Measurements from ENCODE around the gene PRXL2C. TPM values are rescaled to one million over a fixed set of nuclear protein-coding genes. Genes with fewer than 3 reads are reported as not detected.

The PRXL2C gene
- total RNA-seq, 1 donor from 2014 or later: 12.6 TPM

DNA sequence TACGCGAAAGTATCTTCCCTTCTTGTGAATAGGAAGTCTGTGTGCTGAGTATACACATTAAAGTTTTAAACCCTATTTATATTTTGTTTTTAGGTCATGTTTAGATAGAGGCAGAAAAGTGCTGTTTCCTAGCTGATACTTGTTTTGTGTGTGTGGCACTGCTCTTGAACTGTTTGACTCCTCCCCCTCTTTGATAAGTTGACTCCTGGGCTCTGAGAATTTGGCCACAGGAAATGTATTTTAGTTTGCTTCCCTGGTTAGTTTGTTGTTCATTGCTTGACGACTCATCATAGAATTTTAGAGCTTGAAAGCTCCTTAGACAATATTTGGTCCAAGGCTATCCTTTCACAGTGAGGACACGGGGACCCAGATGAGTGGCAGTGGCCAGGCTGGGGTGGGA lies 33.5 kb downstream of the PRXL2C start:
- H3K9ac ChIP-seq (ENCODE audit: low read length): no peak overlapping the region
- no peak overlapping the region for H3K4me3 ChIP-seq (ENCODE audit: insufficient read depth, low read depth, low read length)
- H3K4me1 ChIP-seq (ENCODE audit: insufficient read depth, low read length): peaks cover 8% of the 10 kb centered on the region
- Mint-ChIP-seq H3K27ac (ENCODE audit: unreplicated experiment) (peak overlapping the region; percentile 13), H3K27me3 (ENCODE audit: low read depth, unreplicated experiment) (no peaks in the 10 kb centered on the region), H3K36me3 (ENCODE audit: low read depth, unreplicated experiment) (no peaks in the 10 kb centered on the region), H3K4me1 (ENCODE audit: low read depth, unreplicated experiment) (peaks cover 23% of the 10 kb centered on the region), H3K4me3 (ENCODE audit: unreplicated experiment) (no peak overlapping the region), H3K9me3 (ENCODE audit: unreplicated experiment) (no peaks in the 10 kb centered on the region)
- no peak for DNase-seq (ENCODE audit: low read depth)
- no peaks in the 10 kb centered on the region for H3K27me3 ChIP-seq (ENCODE audit: insufficient read depth, low read length)
- H3K79me2 ChIP-seq (ENCODE audit: insufficient read depth, low read length): peaks cover 9% of the 10 kb centered on the region
- no peak overlapping the region for H3K27ac ChIP-seq (ENCODE audit: low read depth, low read length)
- H4K20me1 ChIP-seq (ENCODE audit: insufficient read depth, low read length): peaks cover 11% of the 10 kb centered on the region
- no peaks in the 10 kb centered on the region for H3K36me3 ChIP-seq (ENCODE audit: insufficient read depth, low read length)
- no peak for FAIRE-seq
- no peak for TF ChIP-seq EZH2 (IDR thresholded peaks at IDR 0.05; ENCODE audit: insufficient read depth, low read length)
- TF ChIP-seq, protein P1, sequence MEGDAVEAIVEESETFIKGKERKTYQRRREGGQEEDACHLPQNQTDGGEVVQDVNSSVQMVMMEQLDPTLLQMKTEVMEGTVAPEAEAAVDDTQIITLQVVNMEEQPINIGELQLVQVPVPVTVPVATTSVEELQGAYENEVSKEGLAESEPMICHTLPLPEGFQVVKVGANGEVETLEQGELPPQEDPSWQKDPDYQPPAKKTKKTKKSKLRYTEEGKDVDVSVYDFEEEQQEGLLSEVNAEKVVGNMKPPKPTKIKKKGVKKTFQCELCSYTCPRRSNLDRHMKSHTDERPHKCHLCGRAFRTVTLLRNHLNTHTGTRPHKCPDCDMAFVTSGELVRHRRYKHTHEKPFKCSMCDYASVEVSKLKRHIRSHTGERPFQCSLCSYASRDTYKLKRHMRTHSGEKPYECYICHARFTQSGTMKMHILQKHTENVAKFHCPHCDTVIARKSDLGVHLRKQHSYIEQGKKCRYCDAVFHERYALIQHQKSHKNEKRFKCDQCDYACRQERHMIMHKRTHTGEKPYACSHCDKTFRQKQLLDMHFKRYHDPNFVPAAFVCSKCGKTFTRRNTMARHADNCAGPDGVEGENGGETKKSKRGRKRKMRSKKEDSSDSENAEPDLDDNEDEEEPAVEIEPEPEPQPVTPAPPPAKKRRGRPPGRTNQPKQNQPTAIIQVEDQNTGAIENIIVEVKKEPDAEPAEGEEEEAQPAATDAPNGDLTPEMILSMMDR (IDR thresholded peaks at IDR 0.05; ENCODE audit: insufficient read depth, low read depth, low read length): no peak
- no peaks in the 10 kb centered on the region for H3K9me3 ChIP-seq (ENCODE audit: insufficient read depth, low read depth, low read length)
- H2AFZ ChIP-seq (ENCODE audit: low read depth, low read length): no peak overlapping the region
- no peak overlapping the region for H3K4me2 ChIP-seq (ENCODE audit: low read length)

GRCh38 chr9:96620832-96621269 lies 34.3 kb downstream of the PRXL2C start:
- Mint-ChIP-seq H3K27me3 (ENCODE audit: low read depth, unreplicated experiment) (no peaks in the 10 kb centered on the region), H3K27ac (ENCODE audit: unreplicated experiment) (peak overlapping the region; percentile 86)

GRCh38 chr9:96620181-96620514 lies 35.0 kb downstream of the PRXL2C start:
- Histone ChIP-seq H3K4me1 (ENCODE audit: insufficient read depth, low read length) (peaks cover 8% of the 10 kb centered on the region), H3K4me3 (ENCODE audit: insufficient read depth, low read depth, low read length) (peak overlapping the region; percentile 60), H3K9ac (ENCODE audit: low read length) (no peak overlapping the region), H2AFZ (ENCODE audit: low read depth, low read length) (peak overlapping the region; percentile 71), H3K36me3 (ENCODE audit: insufficient read depth, low read length) (no peaks in the 10 kb centered on the region), H4K20me1 (ENCODE audit: insufficient read depth, low read length) (peaks cover 18% of the 10 kb centered on the region), H3K27me3 (ENCODE audit: insufficient read depth, low read length) (no peaks in the 10 kb centered on the region), H3K9me3 (ENCODE audit: insufficient read depth, low read depth, low read length) (no peaks in the 10 kb centered on the region), H3K27ac (ENCODE audit: low read depth, low read length) (peak overlapping the region; percentile 54), H3K79me2 (ENCODE audit: insufficient read depth, low read length) (peaks cover 14% of the 10 kb centered on the region), H3K4me2 (ENCODE audit: low read length) (peak overlapping the region; percentile 84)
- no peaks in the 10 kb centered on the region for H3K27me3 Mint-ChIP-seq (ENCODE audit: low read depth, unreplicated experiment)
- FAIRE-seq (no peak), DNase-seq (ENCODE audit: low read depth) (no peak)
- no peak for TF ChIP-seq EZH2 (IDR thresholded peaks at IDR 0.05; ENCODE audit: insufficient read depth, low read length)
- TF ChIP-seq, protein P1 (IDR thresholded peaks at IDR 0.05; ENCODE audit: insufficient read depth, low read depth, low read length): no peak
- H3K27ac Mint-ChIP-seq (ENCODE audit: unreplicated experiment): peak overlapping the region; percentile 86
- H3K36me3 Mint-ChIP-seq (ENCODE audit: low read depth, unreplicated experiment): no peaks in the 10 kb centered on the region
- peak overlapping the region; percentile 91 for H3K4me3 Mint-ChIP-seq (ENCODE audit: unreplicated experiment)
- no peaks in the 10 kb centered on the region for H3K9me3 Mint-ChIP-seq (ENCODE audit: unreplicated experiment)
- peaks cover 25% of the 10 kb centered on the region for H3K4me1 Mint-ChIP-seq (ENCODE audit: low read depth, unreplicated experiment)

More at GRCh38 chr9:96620832-96621269, 34.3 kb downstream of the PRXL2C start:
- H3K9me3 ChIP-seq (ENCODE audit: insufficient read depth, low read depth, low read length): no peaks in the 10 kb centered on the region
- no peak overlapping the region for H3K27ac ChIP-seq (ENCODE audit: low read depth, low read length)
- H3K4me1 Mint-ChIP-seq (ENCODE audit: low read depth, unreplicated experiment): peaks cover 25% of the 10 kb centered on the region
- no peaks in the 10 kb centered on the region for H3K36me3 Mint-ChIP-seq (ENCODE audit: low read depth, unreplicated experiment)
- FAIRE-seq (no peak), DNase-seq (ENCODE audit: low read depth) (no peak)
- H3K27me3 ChIP-seq (ENCODE audit: insufficient read depth, low read length): no peaks in the 10 kb centered on the region
- peak overlapping the region; percentile 13 for H2AFZ ChIP-seq (ENCODE audit: low read depth, low read length)
- H3K9me3 Mint-ChIP-seq (ENCODE audit: unreplicated experiment): no peaks in the 10 kb centered on the region
- H3K4me3 Mint-ChIP-seq (ENCODE audit: unreplicated experiment): peak overlapping the region; percentile 91
- H4K20me1 ChIP-seq (ENCODE audit: insufficient read depth, low read length): peaks cover 12% of the 10 kb centered on the region
- H3K4me1 ChIP-seq (ENCODE audit: insufficient read depth, low read length): peaks cover 8% of the 10 kb centered on the region
- peaks cover 10% of the 10 kb centered on the region for H3K79me2 ChIP-seq (ENCODE audit: insufficient read depth, low read length)
- H3K4me2 ChIP-seq (ENCODE audit: low read length): no peak overlapping the region
- no peak for TF ChIP-seq EZH2 (IDR thresholded peaks at IDR 0.05; ENCODE audit: insufficient read depth, low read length)
- TF ChIP-seq, protein P1 (IDR thresholded peaks at IDR 0.05; ENCODE audit: insufficient read depth, low read depth, low read length): no peak
- no peak overlapping the region for H3K9ac ChIP-seq (ENCODE audit: low read length)
- no peaks in the 10 kb centered on the region for H3K36me3 ChIP-seq (ENCODE audit: insufficient read depth, low read length)
- H3K4me3 ChIP-seq (ENCODE audit: insufficient read depth, low read depth, low read length): no peak overlapping the region
